GM19025 (cell line): ENCODE measurements around the gene TMEM108.

Experiments used
- ATAC-seq: cut with Tn5 transposase; IDR thresholded peaks from one replicate; pipeline ENCODE4 v1.9.1; 2021; ENCODE audit warnings: mild to moderate bottlenecking, low read depth, moderate library complexity; ENCODE audit not compliant: unreplicated experiment

TMEM108 gene

GRCh38 chr3:133159498-133160475 lies 121.6 kb downstream of the TMEM108 start:
- no peak for ATAC-seq

DNA sequence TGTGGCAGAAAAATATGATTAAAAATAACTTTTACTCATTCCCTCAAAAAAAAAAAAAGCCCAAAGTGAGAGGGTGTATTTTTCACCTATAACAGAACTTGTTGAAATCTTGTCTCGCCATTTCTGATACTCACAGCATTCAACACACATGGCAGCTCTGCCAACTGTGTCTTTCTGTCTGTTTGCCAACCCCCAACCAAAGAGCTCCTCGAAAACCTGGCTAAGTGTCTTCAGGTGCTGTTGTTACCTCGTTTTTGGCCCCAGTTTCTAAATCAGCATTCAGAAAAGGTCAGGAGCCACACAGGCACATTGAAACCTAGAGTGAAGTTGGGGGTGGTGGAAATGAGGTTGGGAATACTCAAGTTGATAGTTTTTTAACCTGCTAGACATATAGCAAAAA lies 123.5 kb downstream of the TMEM108 start:
- no peak for ATAC-seq

GRCh38 chr3:133162265-133162664 lies 124.1 kb downstream of the TMEM108 start:
- ATAC-seq = no peak

- ATAC-seq = no peak
Observed at GRCh38 chr3:133162670-133163305, 124.6 kb downstream of the TMEM108 start.

DNA sequence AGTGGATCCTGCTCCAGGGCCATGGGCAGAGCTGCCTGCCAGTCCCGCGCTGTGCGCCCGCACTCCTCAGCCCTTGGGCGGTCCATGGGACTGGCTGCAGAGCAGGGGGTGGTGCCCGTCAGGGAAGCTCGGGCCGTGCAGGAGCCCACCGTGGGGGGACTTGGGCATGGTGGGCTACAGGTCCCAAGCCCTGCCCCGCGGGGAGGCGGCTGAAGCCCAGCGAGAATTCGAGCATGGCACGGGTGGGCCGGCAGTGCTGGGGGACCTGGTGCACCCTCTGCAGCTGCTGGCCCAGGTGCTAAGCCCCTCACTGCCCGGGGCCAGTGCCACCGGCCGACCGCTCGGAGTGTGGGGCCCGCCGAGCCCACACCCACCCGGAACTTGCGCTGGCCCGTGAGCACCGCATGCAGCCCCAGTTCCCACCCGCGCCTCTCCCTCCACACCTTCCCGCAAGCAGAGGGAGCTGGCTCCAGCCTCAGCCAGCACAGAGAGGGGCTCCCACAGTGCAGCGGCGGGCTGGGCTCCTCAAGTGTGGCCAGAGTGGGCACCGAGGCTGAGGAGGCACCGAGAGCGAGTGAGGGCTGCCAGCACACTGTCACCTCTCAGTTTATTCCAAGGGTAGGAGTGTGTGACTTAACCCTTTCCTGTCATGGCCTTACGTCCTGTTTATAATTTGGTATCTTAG lies 129.3 kb downstream of the TMEM108 start:
- ATAC-seq = no peak

DNA sequence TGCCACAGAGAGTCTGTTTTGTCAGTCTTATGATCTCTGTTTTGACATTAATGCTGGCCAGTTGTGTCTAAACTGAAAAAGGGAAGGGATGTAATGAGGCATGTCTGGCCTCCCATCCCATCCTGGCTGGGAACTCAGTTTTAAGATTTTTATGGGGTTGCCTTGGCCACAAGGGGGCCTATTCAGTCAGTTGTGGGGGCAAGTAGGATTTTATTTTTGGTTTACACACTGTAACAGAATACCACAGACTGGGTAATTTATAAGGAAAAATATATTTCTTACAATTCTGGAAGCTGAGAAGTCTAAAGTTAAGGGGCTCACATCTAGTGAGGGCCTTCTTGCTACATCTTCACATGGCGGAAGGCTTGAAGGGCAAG lies 129.8 kb downstream of the TMEM108 start:
- ATAC-seq = no peak

GRCh38 chr3:133169331-133170068 lies 131.3 kb downstream of the TMEM108 start:
- no peak for ATAC-seq

GRCh38 chr3:133171831-133172230 lies 133.6 kb downstream of the TMEM108 start:
- no peak for ATAC-seq

DNA sequence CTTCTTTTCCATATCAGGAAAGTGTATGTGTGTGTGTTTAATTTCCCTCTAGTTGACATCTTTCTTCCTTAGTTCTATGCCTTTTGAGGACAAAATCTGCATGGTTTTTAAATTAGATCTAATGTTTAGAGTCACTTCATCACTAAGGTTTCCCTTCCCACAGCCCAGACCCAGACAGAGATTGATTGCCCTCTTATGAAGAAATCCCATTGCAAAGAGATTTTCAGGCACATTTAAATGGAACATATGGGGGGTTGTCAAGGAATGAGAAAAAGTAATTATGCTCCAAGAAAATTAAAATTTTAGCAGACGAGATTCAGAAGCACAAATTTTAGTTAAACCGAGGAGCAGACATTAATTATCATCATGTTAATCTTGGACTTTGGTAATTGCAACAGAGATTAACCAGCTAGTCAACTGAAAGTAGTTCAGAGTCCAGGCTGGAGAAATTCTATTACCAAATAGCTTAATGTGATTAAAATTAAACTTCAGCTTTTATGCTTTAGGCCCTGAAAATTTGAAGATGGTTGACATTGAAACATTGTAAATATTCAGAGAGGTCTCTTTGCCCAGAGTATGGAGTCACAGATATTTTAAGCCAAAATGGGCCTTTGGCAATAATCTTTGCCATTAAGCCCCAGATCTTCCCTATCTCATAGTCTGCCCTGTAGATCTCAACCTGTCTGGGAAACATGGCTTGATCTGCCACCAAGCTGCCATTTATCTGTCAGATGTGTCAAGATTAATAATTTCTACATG lies 143.4 kb downstream of the TMEM108 start:
- no peak for ATAC-seq

DNA sequence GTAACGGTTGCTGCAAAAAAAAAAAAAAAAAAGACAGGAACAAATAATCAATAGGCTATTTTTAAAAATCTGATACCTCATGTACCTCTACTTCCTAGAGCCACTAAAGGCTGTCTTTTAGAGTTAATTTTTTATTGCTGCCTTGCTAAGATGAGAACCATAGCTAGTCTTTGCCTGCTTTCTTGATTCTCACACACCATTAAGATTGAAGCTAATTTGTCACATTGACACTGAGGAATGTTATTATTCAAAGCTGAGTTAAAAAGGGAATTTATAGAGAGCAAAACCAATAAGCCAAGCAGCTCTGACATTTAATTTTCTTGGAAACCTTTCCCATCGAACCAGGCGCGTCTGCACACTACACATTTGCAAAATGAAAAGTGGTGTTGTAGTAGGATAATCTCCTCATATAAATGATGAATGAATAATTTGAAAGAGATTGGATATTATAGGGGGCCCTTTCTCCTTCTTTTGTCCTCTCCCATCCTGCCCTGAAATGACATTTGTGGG lies 149.7 kb downstream of the TMEM108 start:
- ATAC-seq = no peak

DNA sequence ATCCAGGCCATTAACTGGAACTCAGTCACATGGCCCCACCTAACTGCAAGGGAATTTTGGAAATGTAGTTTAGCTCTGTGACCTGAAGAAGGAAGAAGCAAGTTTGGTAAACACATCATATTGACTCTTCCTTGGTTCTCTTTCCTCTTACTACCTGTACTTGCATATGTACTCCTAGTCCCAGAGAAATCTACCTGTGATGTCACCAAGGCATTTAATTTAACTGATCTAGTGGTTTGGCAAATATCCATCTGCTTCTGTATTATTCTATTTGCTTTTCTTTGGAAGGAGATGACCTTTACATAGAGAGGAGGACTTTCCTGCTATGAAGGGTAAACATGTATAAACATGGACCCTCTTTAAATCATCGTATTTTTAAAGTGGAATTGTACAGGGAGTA lies 150.8 kb downstream of the TMEM108 start:
- no peak for ATAC-seq

GRCh38 chr3:133189893-133190292 lies 151.7 kb downstream of the TMEM108 start:
- ATAC-seq = no peak

- ATAC-seq = no peak
Observed at GRCh38 chr3:133191818-133192217, 153.6 kb downstream of the TMEM108 start.

DNA sequence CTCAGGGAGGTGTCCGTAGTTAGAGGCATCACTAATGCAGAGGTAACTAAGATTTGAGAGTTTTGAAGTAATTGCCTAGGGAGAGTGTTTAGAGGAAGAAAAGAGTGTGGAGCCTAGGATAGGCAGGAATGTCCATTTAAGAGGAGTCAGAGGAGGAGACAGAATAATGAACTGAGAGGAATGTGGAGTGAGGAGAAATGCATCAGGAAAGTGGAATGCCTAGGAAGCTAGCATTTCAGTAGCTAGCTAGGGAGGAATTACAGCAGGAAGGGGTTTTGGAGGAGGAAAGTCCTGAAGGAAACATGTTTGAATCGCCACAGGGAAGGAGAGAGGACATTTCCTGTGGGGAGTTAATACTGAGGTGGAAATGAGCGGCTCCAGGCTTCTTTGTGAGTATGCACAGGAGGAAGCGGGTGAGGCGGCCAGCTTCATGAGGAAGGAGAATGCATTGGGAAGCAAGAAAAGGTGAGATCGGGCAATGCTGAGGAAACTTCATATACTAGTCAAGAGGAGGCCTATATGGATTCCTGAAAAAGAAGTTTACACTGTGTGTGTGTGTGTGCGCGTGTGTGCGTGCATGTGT lies 154.3 kb downstream of the TMEM108 start:
- no peak for ATAC-seq

DNA sequence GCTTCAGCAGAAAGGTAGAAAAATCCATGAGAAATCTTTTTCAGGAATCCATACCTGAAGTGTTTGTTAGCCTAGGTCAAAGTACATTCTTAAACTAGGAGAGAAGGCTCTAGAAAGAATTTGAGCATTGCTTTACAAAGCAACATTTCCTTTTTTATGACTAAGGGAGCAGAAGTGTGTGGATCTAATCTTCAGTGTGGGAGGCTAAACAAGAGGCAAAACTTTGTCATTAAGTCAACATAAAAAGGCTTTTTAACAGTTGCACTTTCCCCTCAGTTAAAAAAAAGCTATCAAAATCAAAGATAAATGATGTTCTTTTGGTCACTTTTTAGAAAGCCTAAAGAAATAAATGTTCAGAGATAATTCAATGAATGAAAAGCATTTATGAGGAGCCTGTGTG lies 154.8 kb downstream of the TMEM108 start:
- ATAC-seq = no peak

GRCh38 chr3:133196527-133196926 lies 158.3 kb downstream of the TMEM108 start:
- ATAC-seq = no peak

- no peak for ATAC-seq
Observed at GRCh38 chr3:133197619-133198018, 159.4 kb downstream of the TMEM108 start.

DNA sequence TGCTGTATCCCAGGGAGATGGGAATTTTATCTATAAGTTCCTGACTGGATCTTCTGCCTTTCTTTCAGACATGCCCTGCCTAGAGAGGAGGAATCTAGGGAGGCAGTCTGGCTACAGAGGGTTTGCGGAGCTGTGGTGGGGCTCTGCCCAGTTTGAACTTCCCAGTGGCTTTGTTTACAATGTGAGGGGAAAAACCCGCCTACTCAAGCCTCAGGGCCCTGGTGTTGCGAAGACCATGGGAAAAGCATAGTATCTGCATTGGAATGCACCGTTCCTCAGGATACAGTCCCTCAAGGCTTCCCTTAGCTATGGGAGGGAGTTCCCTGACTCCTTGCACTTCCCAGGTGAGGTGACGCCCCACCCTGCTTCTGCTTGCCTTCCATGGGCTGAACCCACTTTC lies 168.7 kb downstream of the TMEM108 start:
- no peak for ATAC-seq

DNA sequence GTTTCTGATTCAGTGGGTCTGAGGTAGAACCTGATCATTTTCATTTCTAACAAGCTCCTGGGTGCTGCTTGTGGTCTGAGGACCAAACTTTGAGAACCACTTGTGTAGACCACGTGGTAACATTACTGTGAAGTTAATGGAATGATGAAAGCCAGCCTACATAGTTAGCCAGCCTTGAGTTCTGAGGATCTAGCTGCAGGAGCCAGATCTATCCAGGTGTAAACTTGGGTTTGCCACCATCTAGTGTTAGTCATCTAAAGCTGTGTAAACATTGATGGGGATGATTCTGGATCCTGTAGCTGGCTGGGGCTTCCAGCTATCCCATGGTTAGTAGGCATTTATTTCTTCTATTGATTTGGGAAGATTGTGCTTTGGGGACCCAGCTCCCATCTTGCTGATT lies 170.0 kb downstream of the TMEM108 start:
- no peak for ATAC-seq
